ENCODE data around the gene ZMIZ1.

The ZMIZ1 gene

GRCh38 chr10:79286318-79286951, 217.7 kb downstream of the ZMIZ1 start:
- no peak for TF ChIP-seq CTCF (conservative IDR thresholded peaks at IDR 0.05; ENCODE audit: low read depth, low read length)
- no peak overlapping the region for H3K4me3 ChIP-seq (ENCODE audit: low read length)
- no peak for DNase-seq (ENCODE audit: low read depth)

- no peak for DNase-seq (ENCODE audit: low read depth)
- TF ChIP-seq CTCF (conservative IDR thresholded peaks at IDR 0.05; ENCODE audit: low read depth, low read length): no peak
- no peak overlapping the region for H3K4me3 ChIP-seq (ENCODE audit: low read length)
These were observed 219.4 kb downstream of the ZMIZ1 start for GRCh38 chr10:79287973-79288723.

- no peak for TF ChIP-seq CTCF (conservative IDR thresholded peaks at IDR 0.05; ENCODE audit: low read depth, low read length)
- DNase-seq (ENCODE audit: low read depth): no peak
- H3K4me3 ChIP-seq (ENCODE audit: low read length): no peak overlapping the region
These were observed 221.0 kb downstream of the ZMIZ1 start for GRCh38 chr10:79289801-79290200.

GRCh38 chr10:79292026-79292766, 223.4 kb downstream of the ZMIZ1 start:
- no peak for TF ChIP-seq CTCF (conservative IDR thresholded peaks at IDR 0.05; ENCODE audit: low read depth, low read length)
- no peak overlapping the region for H3K4me3 ChIP-seq (ENCODE audit: low read length)
- DNase-seq (ENCODE audit: low read depth): no peak

GRCh38 chr10:79292891-79293746, 224.4 kb downstream of the ZMIZ1 start:
- no peak for DNase-seq (ENCODE audit: low read depth)
- peak; percentile 65 for TF ChIP-seq CTCF (conservative IDR thresholded peaks at IDR 0.05; ENCODE audit: low read depth, low read length)
- H3K4me3 ChIP-seq (ENCODE audit: low read length): no peak overlapping the region

- H3K4me3 ChIP-seq (ENCODE audit: low read length): no peak overlapping the region
- no peak for TF ChIP-seq CTCF (conservative IDR thresholded peaks at IDR 0.05; ENCODE audit: low read depth, low read length)
- no peak for DNase-seq (ENCODE audit: low read depth)
These were observed 225.2 kb downstream of the ZMIZ1 start for GRCh38 chr10:79293841-79294581.

Data from retinal pigment epithelial cell (primary cell).